ENCODE measurements around the gene PEDS1. TPM values are rescaled to one million over a fixed set of nuclear protein-coding genes. Genes with fewer than 3 reads are reported as not detected.

Gene PEDS1
- total and polyA plus RNA-seq, 2 of the 13 experiments (the other 11 are each of a cell fraction or from before 2014, with no cell fraction given) = 30.5 to 93.9 TPM

GRCh38 chr20:50195524-50196120 lies 42.1 kb upstream of the PEDS1 start (continued):
- peak; percentile 59; the same call in 1 of the 2 replicates for TF ChIP-seq ZNF770 (CRISPR knock-in tag; IDR thresholded peaks at IDR 0.05)
- TF ChIP-seq ZNF501 (CRISPR knock-in tag; IDR thresholded peaks at IDR 0.05) = 0 out of 2 replicates have a peak, but pooled peaks have one; percentile 4
- no peak for TF ChIP-seq AKNA (CRISPR knock-in tag; IDR thresholded peaks at IDR 0.05; ENCODE audit: borderline replicate concordance)
- no peak for TF ChIP-seq BATF2 (CRISPR knock-in tag; IDR thresholded peaks at IDR 0.05)
- TF ChIP-seq SIX1 (CRISPR knock-in tag; IDR thresholded peaks at IDR 0.05; ENCODE audit: borderline replicate concordance) = no peak
- 0 out of 2 replicates have a peak, but pooled peaks have one; percentile 49 for TF ChIP-seq ZNF782 (CRISPR knock-in tag; IDR thresholded peaks at IDR 0.05; ENCODE audit: borderline replicate concordance)
- peak; percentile 34 for TF ChIP-seq AGO2 (optimal IDR thresholded peaks at IDR 0.05; ENCODE audit: low read depth, low read length)

All from HepG2 (cell line).